Peyer's patch (tissue), 4 donors: ENCODE results near the gene JPH2. TPM values are rescaled to one million over a fixed set of nuclear protein-coding genes. Genes with fewer than 3 reads are reported as not detected.
A peak's percentile ranks its signal among the peaks of the same experiment; 100 is the strongest.

Experiments used
- DNase-seq, 3 donors: peaks; one replicate each; pipeline ENCODE4 v3.0.0-alpha.2; 2017 to 2019
- H3K27ac ChIP-seq, 4 donors: fragments of 200-600 bp; sonication (generic); one replicate each; pipeline ENCODE4 v1.5.1; 2016 to 2019
- H3K27me3 ChIP-seq, 2 donors: fragments of 200-600 bp; sonication (generic); one replicate each; pipeline ENCODE4 v1.5.1; 2019
- H3K36me3 ChIP-seq, 3 donors: fragments of 200-600 bp; sonication (generic); one replicate each; pipeline ENCODE4 v1.5.1; 2016 to 2019
- H3K4me1 ChIP-seq, 4 donors: fragments of 200-600 bp; sonication (generic); one replicate each; pipeline ENCODE4 v1.5.1; 2016 to 2019
- H3K4me3 ChIP-seq, 4 donors: fragments of 200-600 bp; sonication (generic); 1 replicate in 3 of 4; 2 replicates in 1 of 4; pipeline ENCODE4 v1.5.1; 2016 to 2019; ENCODE audit warnings: mild to moderate bottlenecking in 1 of 4
- H3K9me3 ChIP-seq, 4 donors: fragments of 200-600 bp; sonication (generic); one replicate each; pipeline ENCODE4 v1.5.1; 2016 to 2019; ENCODE audit warnings: mild to moderate bottlenecking in 1 of 4
- CTCF ChIP-seq, 6 experiments: fragments of 450-650 bp in 4 of 6; fragments of 200-600 bp in 2 of 6; sonication (generic) in 1 of 6; IDR thresholded peaks; one replicate each; pipeline ENCODE4 v1.5.1; 2017 to 2019; ENCODE audit warnings: antibody characterized with exemption in 6 of 6, mild to moderate bottlenecking in 3 of 6, moderate library complexity in 1 of 6
- POLR2A ChIP-seq, 2 donors: fragments of 450-650 bp; IDR thresholded peaks; one replicate each; pipeline ENCODE4 v1.5.1; 2017; ENCODE audit warnings: antibody characterized with exemption in 2 of 2, mild to moderate bottlenecking in 2 of 2, moderate library complexity in 2 of 2
- total RNA-seq, 4 donors: library from RNA; depleted of rRNA; stranded (reverse); fragments of >200 nt; gene quantifications; one replicate each; pipeline ENCODE4 v1.1.0, GENCODE V29; 2016

The JPH2 gene
- total RNA-seq, 4 donors from 2014 or later = 1.2 to 8.0 (median 4.2) TPM

- Histone ChIP-seq H3K4me3 (no peak overlapping the region), H3K4me1 (no peaks in the 10 kb centered on the region), H3K9me3 (no peaks in the 10 kb centered on the region), H3K36me3 (no peaks in the 10 kb centered on the region), H3K27me3 (no peaks in the 10 kb centered on the region), H3K27ac (peak overlapping the region in 1 of 4 donors; percentile 45)
- no peak for DNase-seq
- TF ChIP-seq POLR2A (IDR thresholded peaks at IDR 0.05) (no peak), CTCF (IDR thresholded peaks at IDR 0.05) (no peak)
These were observed 15.0 kb downstream of the JPH2 start for GRCh38 chr20:44171775-44172571.

GRCh38 chr20:44170816-44171410 lies 16.1 kb downstream of the JPH2 start:
- DNase-seq = no peak
- no peak overlapping the region for H3K4me3 ChIP-seq
- TF ChIP-seq CTCF (IDR thresholded peaks at IDR 0.05) (no peak), POLR2A (IDR thresholded peaks at IDR 0.05) (no peak)
- peak overlapping the region in 1 of 4 donors; percentile 45 for H3K27ac ChIP-seq
- no peaks in the 10 kb centered on the region for H3K36me3 ChIP-seq
- no peaks in the 10 kb centered on the region for H3K9me3 ChIP-seq
- no peaks in the 10 kb centered on the region for H3K27me3 ChIP-seq
- H3K4me1 ChIP-seq = no peaks in the 10 kb centered on the region

- Histone ChIP-seq H3K4me1 (no peaks in the 10 kb centered on the region), H3K36me3 (no peaks in the 10 kb centered on the region), H3K27me3 (no peaks in the 10 kb centered on the region), H3K9me3 (no peaks in the 10 kb centered on the region), H3K27ac (peak overlapping the region in 1 of 4 donors; percentile 31), H3K4me3 (no peak overlapping the region)
- TF ChIP-seq CTCF (IDR thresholded peaks at IDR 0.05) = no peak
- no peak for DNase-seq
These were observed 19.3 kb downstream of the JPH2 start for GRCh38 chr20:44167736-44168135.

- TF ChIP-seq POLR2A (IDR thresholded peaks at IDR 0.05) = no peak
- Histone ChIP-seq H3K9me3 (no peaks in the 10 kb centered on the region), H3K27ac (peak overlapping the region in 2 of 4 donors; percentile 21 to 57), H3K36me3 (no peaks in the 10 kb centered on the region), H3K4me3 (no peak overlapping the region), H3K4me1 (no peaks in the 10 kb centered on the region), H3K27me3 (no peaks in the 10 kb centered on the region)
- no peak for DNase-seq
These were observed 20.5 kb downstream of the JPH2 start for GRCh38 chr20:44166477-44166876.

- TF ChIP-seq POLR2A (IDR thresholded peaks at IDR 0.05) (no peak), CTCF (IDR thresholded peaks at IDR 0.05) (no peak)
- H3K4me3 ChIP-seq = no peak overlapping the region
- DNase-seq = no peak
- H3K27me3 ChIP-seq = no peaks in the 10 kb centered on the region
- no peaks in the 10 kb centered on the region for H3K4me1 ChIP-seq
- H3K36me3 ChIP-seq = no peaks in the 10 kb centered on the region
- no peaks in the 10 kb centered on the region for H3K9me3 ChIP-seq
- H3K27ac ChIP-seq = peak overlapping the region in 2 of 4 donors; percentile 21 to 57
These were observed 21.0 kb downstream of the JPH2 start for GRCh38 chr20:44166008-44166407.

- no peak for DNase-seq
- TF ChIP-seq CTCF (IDR thresholded peaks at IDR 0.05) (no peak), POLR2A (IDR thresholded peaks at IDR 0.05) (no peak)
- H3K9me3 ChIP-seq = no peaks in the 10 kb centered on the region
- H3K4me1 ChIP-seq = no peaks in the 10 kb centered on the region
- H3K4me3 ChIP-seq = no peak overlapping the region
- H3K27me3 ChIP-seq = no peaks in the 10 kb centered on the region
- no peaks in the 10 kb centered on the region for H3K36me3 ChIP-seq
- H3K27ac ChIP-seq = no peak overlapping the region
These were observed 26.9 kb downstream of the JPH2 start for GRCh38 chr20:44160133-44160532.
